GM18526 (cell line): Measurements from ENCODE around the gene NTHL1.

Source experiments
- POLR2A ChIP-seq: IDR thresholded peaks from 3 replicates; pipeline ENCODE4 v1.6.1; 2011; ENCODE audit not compliant: insufficient read length; ENCODE audit errors: extremely low read depth

The NTHL1 gene

DNA sequence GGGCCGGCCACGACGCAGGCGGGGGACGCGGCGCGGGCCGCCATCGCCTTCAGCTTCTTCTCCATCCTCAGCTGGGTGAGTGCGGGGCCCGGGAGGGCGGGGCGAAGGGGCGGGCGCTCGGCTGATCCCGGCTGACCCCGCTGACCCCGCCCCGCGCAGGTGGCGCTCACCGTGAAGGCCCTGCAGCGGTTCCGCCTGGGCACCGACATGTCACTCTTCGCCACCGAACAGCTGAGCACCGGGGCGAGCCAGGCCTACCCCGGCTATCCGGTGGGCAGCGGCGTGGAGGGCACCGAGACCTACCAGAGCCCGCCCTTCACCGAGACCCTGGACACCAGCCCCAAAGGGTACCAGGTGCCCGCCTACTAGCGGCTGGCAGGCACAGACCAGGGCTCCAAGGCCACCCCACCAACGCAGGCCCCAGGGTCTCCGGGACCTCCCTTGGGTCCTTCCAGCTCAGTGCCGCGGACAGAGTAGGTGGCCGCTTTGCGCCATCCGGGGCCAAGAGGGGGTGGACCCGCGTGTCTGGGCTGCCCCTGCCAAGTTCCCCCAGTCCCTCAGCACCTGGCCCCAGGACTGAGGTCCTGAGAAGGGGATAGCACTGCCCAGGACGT is 54.8 kb downstream of the NTHL1 start:
- TF ChIP-seq POLR2A: no peak

DNA sequence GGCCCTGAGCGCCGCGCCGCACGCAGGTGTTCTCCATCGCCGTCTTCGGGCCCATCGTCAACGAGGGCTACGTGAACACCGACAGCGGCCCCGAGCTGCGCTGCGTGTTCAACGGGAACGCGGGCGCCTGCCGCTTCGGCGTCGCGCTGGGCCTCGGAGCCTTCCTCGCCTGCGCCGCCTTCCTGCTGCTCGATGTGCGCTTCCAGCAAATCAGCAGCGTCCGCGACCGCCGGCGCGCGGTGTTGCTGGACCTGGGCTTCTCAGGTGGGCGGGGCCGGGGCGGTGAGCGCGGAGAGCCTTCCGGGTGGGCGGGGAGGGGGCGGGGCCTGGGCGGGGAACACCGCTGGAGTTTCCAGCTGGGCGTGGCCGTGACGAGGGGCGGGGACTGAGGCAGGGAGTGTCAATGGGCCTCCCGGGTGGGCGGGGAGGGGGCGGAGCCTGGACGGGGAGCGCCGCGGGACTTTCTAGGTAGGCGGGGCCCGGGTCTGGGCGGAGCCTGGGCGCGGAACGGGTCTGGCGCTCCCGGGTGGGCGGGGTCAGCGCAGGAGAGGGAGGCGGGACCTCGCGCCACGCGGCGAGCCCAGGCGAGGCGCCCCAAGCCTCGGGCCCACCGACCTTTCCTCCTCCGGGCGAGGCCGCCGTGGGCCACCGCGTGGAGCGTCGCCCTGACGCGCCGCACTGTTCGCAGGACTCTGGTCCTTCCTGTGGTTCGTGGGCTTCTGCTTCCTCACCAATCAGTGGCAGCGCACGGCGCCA is 55.5 kb downstream of the NTHL1 start:
- TF ChIP-seq POLR2A: peak; percentile 68

DNA sequence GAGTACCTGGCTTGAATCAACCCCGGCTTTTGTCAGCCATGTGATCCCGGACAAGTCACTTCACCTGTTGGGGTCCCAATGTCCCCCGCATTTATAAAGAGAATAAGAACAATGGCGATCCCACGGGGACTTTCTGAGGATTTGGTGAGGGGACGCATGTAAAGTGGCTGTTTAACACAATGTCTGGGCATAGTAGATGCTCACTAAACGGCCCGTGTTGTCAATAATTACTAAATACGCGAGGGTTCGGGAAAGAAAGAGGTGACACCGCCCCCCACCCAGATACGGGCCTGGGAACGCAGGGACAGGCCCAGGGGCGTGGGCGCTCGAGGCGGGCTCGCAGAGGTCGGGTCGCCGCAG is 56.1 kb downstream of the NTHL1 start:
- TF ChIP-seq POLR2A: no peak

DNA sequence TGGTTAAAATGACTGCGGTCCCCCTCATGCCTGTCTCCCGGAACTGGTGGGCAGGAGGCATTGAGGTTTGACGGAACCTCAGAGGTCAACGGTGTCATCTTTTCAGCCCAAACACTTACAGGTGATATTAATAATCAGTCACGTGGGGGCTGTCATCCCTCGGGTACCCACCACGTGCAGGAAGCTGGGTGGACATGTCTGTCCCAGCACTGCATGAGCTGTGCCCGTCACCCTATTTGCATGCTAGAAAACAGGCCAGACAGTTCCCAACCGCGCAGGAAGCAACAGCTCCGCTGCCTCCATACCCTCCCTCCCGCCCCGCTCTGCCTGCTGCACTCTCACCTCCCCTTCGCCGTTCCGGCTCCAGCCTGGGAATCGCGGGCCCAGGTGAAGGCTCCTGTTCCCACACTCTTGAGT is 56.5 kb downstream of the NTHL1 start:
- peak; percentile 51 for TF ChIP-seq POLR2A

- TF ChIP-seq POLR2A: no peak
These were observed 57.1 kb downstream of the NTHL1 start for GRCh38 chr16:1990351-1991134.

DNA sequence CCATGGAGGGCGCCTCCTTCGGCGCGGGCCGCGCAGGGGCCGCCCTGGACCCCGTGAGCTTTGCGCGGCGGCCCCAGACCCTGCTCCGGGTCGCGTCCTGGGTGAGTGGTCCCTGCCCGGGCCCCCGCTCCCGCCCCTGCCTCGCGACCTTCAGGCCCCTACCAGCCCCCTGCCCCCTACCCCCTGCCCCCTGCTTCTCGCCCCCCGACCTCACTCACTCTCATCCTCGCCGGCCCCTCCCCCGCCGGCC is 57.6 kb downstream of the NTHL1 start:
- no peak for TF ChIP-seq POLR2A
